Effector memory CD8-positive, alpha-beta T cell (primary cell): ENCODE measurements around the gene RTEL1.

Source experiments
- ATAC-seq: fragments of 150-1000 bp; cut with Tn5 transposase; replicated peaks from 2 replicates; pipeline ENCODE4 v1.10.0; 2021; ENCODE audit warnings: mild to moderate bottlenecking, moderate library complexity
- DNase-seq, 3 experiments: peaks; one replicate each; pipeline ENCODE4 v3.0.0; 2021
- H3K27ac Mint-ChIP-seq, 2 donors: one replicate each; pipeline ENCODE4 v1.8.0; 2022; ENCODE audit warnings: mild to moderate bottlenecking in 2 of 2, mixed read lengths in 2 of 2, moderate library complexity in 2 of 2
- H3K27me3 Mint-ChIP-seq, 2 donors: one replicate each; pipeline ENCODE4 v1.8.0; 2022; ENCODE audit warnings: mixed read lengths in 2 of 2
- H3K36me3 Mint-ChIP-seq: one replicate; pipeline ENCODE4 v1.8.0; 2022; ENCODE audit warnings: mild to moderate bottlenecking, moderate library complexity, mixed read lengths; ENCODE audit not compliant: insufficient read depth
- H3K4me1 Mint-ChIP-seq, 2 donors: one replicate each; pipeline ENCODE4 v1.8.0; 2022; ENCODE audit warnings: low read depth in 2 of 2, mixed read lengths in 2 of 2
- H3K4me3 Mint-ChIP-seq, 2 donors: one replicate each; pipeline ENCODE4 v1.8.0; 2022; ENCODE audit warnings: mild to moderate bottlenecking in 2 of 2, mixed read lengths in 2 of 2, moderate library complexity in 2 of 2
- H3K9me3 Mint-ChIP-seq, 2 donors: one replicate each; pipeline ENCODE4 v1.8.0; 2022; ENCODE audit warnings: mixed read lengths in 2 of 2

Gene RTEL1

GRCh38 chr20:63734111-63734945 lies 76.2 kb downstream of the RTEL1 start:
- peak overlapping the region in 1 of 2 donors; percentile 42 for H3K27ac Mint-ChIP-seq
- ATAC-seq (no peak), DNase-seq (no peak)
- H3K36me3 Mint-ChIP-seq: peaks cover 44% of the 10 kb centered on the region
- no peaks in the 10 kb centered on the region for H3K9me3 Mint-ChIP-seq
- H3K4me3 Mint-ChIP-seq: no peak overlapping the region
- H3K27me3 Mint-ChIP-seq: no peaks in the 10 kb centered on the region
- peaks cover 26 to 27% of the 10 kb centered on the region in 2 donors for H3K4me1 Mint-ChIP-seq

DNA sequence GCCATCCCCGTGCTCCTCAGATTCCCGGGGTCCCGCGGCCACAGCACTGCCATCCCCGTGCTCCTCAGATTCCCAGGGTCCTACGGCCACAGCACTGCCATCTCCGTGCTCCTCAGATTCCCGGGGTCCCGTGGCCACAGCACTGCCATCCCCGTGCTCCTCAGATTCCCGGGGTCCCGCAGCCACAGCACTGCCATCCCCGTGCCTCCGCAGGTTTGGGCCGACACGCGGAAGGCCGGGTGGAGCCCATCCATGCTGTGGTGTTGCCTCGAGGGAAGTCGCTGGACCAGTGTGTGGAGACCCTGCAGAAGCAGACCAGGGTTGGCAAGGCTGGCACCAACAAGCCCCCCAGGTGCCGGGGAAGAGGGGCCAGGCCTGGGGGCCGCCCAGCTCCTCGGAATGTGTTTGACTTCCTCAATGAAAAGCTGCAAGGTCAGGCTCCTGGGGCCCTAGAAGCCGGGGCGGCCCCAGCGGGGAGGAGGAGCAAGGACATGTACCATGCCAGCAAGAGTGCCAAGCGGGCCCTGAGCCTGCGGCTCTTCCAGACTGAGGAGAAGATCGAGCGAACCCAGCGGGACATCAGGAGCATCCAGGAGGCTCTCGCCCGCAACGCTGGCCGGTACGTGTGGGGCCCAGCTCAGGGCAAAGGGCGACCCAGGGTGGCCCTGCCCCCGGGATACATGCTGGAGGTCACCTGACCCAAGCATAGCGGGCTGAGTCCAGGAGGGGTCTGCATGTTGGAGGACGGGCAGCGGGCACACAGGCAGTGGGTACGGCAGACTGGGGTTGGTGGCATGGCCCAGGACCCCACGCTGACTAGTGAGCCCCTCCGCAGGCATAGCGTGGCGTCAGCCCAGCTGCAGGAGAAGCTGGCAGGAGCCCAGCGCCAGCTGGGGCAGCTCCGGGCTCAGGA lies 77.1 kb downstream of the RTEL1 start:
- H3K4me3 Mint-ChIP-seq: peak overlapping the region; percentile 81 to 86
- peak overlapping the region; percentile 41 to 83 for H3K27ac Mint-ChIP-seq
- ATAC-seq (no peak), DNase-seq (no peak)
- H3K4me1 Mint-ChIP-seq: peaks cover 22 to 23% of the 10 kb centered on the region in 2 donors
- H3K36me3 Mint-ChIP-seq: peaks cover 36% of the 10 kb centered on the region
- H3K27me3 Mint-ChIP-seq: no peaks in the 10 kb centered on the region
- no peaks in the 10 kb centered on the region for H3K9me3 Mint-ChIP-seq

DNA sequence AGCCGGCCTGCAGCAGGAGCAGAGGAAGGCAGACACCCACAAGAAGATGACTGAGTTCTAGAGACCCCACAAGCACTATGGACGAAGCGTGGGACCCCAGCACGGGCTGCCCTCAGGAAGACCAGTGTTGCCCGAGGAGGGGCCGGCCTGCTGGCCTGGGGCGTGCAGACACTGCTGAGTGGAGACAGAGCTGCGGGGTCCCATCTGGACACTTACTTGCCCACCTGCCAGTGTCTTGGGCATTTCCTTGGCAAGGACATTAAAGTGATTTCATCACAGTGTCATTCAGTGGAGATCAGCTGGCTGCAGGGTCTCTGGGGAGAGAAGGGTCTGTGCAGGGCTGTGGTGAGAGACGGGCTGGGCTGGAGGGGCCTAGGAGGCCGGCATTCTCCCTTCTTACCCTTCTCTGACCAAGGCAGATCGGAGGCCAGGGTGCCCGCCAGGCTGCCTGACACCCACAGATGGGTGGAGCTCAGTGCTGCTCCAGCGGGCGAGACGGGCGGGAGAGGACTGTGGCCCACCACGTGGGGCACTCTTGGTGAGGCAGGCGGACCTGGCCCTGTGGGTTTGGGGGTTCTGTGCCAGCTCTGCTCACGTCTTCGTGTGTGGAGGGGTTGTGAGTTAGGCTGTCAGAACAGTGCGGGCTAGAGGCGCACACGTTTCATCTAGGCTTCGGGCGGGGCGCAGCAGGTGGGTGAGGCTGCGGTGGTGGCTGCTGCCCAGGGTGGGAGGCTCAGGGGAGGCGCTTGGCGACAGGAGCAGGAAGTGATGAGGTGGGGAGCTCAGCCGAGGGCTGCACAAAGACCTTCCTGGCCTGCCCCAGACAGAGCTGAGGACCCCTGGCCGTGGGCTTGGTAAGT lies 78.0 kb downstream of the RTEL1 start, which contains the start of gene LIME1:
Gene LIME1, plus strand, starts transcription at position 806 of the 860 bp plus-strand sequence. CDS start 886 bp downstream, outside the sequence.
- Mint-ChIP-seq H3K9me3 (no peaks in the 10 kb centered on the region), H3K4me1 (peaks cover 22 to 23% of the 10 kb centered on the region in 2 donors), H3K27me3 (no peaks in the 10 kb centered on the region), H3K36me3 (peaks cover 39% of the 10 kb centered on the region), H3K27ac (peak within 1 kb of the TSS; percentile 41 to 83), H3K4me3 (peak within 1 kb of the TSS; percentile 81 to 86)
- DNase-seq: peak; percentile 79 to 82 (median 79)
- ATAC-seq: peak; percentile 72

DNA sequence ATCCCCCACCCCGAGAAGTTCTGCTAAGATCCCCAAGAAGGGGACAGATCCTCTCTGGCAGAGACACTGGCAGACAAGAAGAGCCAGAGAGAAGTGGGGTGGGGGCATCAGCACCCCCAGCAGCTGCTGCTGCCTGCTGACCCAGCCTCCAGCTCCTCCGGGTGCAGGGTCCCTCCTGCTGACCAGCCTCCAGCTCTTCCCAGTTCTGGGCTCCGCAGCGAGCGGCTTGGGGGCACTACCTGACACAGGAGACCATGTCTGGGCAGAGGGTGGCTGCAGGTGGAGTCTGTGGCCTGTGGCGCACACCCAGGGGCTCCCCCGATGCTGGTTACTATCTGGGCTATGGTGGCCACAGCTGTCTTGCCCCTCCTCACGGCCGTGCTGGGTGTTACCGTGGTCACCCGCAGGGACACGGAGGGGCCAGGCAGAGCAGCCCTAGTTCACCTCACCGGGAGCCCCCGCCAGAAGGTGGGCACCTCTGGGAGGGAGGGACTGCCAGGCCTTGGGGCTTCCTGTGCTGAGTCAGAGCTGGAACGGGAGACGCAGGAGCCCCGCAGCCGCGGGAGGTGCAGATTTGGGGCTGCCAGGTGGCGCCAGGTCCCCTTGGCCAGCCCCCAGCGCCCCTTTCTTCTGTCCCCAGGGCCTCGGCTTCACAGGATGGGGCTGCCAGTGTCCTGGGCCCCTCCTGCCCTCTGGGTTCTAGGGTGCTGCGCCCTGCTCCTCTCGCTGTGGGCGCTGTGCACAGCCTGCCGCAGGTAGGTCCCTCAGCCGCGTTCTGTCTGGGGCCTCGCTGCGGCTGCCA lies 79.0 kb downstream of the RTEL1 start:
- Mint-ChIP-seq H3K4me3 (peak overlapping the region; percentile 81 to 86), H3K36me3 (peaks cover 43% of the 10 kb centered on the region), H3K9me3 (no peaks in the 10 kb centered on the region), H3K4me1 (peaks cover 22 to 24% of the 10 kb centered on the region in 2 donors), H3K27ac (peak overlapping the region; percentile 41 to 83), H3K27me3 (no peaks in the 10 kb centered on the region)
- DNase-seq: peak; percentile 50 to 59 (median 53)
- ATAC-seq: peak; percentile 38

- H3K4me3 Mint-ChIP-seq: peak overlapping the region; percentile 81 to 86
- DNase-seq (no peak), ATAC-seq (no peak)
- no peak overlapping the region for H3K27ac Mint-ChIP-seq
- H3K36me3 Mint-ChIP-seq: peaks cover 43% of the 10 kb centered on the region
- H3K27me3 Mint-ChIP-seq: no peaks in the 10 kb centered on the region
- H3K4me1 Mint-ChIP-seq: peaks cover 22 to 24% of the 10 kb centered on the region in 2 donors
- H3K9me3 Mint-ChIP-seq: no peaks in the 10 kb centered on the region
Observed at GRCh38 chr20:63737695-63737944, 79.5 kb downstream of the RTEL1 start.

GRCh38 chr20:63737945-63738686 lies 80.0 kb downstream of the RTEL1 start:
- peak overlapping the region in 1 of 2 donors; percentile 20 for H3K27ac Mint-ChIP-seq
- ATAC-seq: no peak
- no peaks in the 10 kb centered on the region for H3K27me3 Mint-ChIP-seq
- peak overlapping the region; percentile 81 to 86 for H3K4me3 Mint-ChIP-seq
- H3K9me3 Mint-ChIP-seq: no peaks in the 10 kb centered on the region
- DNase-seq: peak in 1 of 3 experiments; percentile 35
- H3K36me3 Mint-ChIP-seq: peaks cover 45% of the 10 kb centered on the region
- peaks cover 22 to 24% of the 10 kb centered on the region in 2 donors for H3K4me1 Mint-ChIP-seq

DNA sequence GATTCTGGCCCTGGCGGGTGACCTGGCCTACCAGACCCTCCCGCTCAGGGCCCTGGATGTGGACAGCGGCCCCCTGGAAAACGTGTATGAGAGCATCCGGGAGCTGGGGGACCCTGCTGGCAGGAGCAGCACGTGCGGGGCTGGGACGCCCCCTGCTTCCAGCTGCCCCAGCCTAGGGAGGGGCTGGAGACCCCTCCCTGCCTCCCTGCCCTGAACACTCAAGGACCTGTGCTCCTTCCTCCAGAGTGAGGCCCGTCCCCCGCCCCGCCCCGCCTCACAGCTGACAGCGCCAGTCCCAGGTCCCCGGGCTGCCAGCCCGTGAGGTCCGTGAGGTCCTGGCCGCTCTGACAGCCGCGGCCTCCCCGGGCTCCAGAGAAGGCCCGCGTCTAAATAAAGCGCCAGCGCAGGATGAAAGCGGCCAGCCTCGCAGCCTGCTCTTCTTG lies 80.6 kb downstream of the RTEL1 start:
- Mint-ChIP-seq H3K9me3 (no peaks in the 10 kb centered on the region), H3K27me3 (no peaks in the 10 kb centered on the region), H3K36me3 (peaks cover 47% of the 10 kb centered on the region), H3K4me3 (peak overlapping the region; percentile 81 to 86), H3K4me1 (peaks cover 19 to 21% of the 10 kb centered on the region in 2 donors), H3K27ac (peak overlapping the region in 1 of 2 donors; percentile 20)
- ATAC-seq (no peak), DNase-seq (peak; percentile 33 to 40 (median 35))

- Mint-ChIP-seq H3K27ac (peak within 1 kb of the TSS in 1 of 2 donors; percentile 20), H3K9me3 (no peaks in the 10 kb centered on the region), H3K4me3 (peak within 1 kb of the TSS; percentile 81 to 86), H3K4me1 (peaks cover 14 to 18% of the 10 kb centered on the region in 2 donors), H3K27me3 (no peaks in the 10 kb centered on the region), H3K36me3 (peaks cover 47% of the 10 kb centered on the region)
- DNase-seq (peak; percentile 47 to 53 (median 49)), ATAC-seq (peak; percentile 19)
Observed at GRCh38 chr20:63739130-63740069, 81.3 kb downstream of the RTEL1 start, which contains the start of gene SLC2A4RG. Gene SLC2A4RG, plus strand, starts transcription at chr20:63739776. Its CDS starts 137 bp downstream, at chr20:63739913.

- peaks cover 45% of the 10 kb centered on the region for H3K36me3 Mint-ChIP-seq
- ATAC-seq: peak; percentile 6
- peaks cover 13 to 18% of the 10 kb centered on the region in 2 donors for H3K4me1 Mint-ChIP-seq
- H3K27ac Mint-ChIP-seq: no peak overlapping the region
- DNase-seq: peak; percentile 33 to 46 (median 41)
- peak overlapping the region; percentile 61 to 67 for H3K4me3 Mint-ChIP-seq
- H3K27me3 Mint-ChIP-seq: no peaks in the 10 kb centered on the region
- H3K9me3 Mint-ChIP-seq: no peaks in the 10 kb centered on the region
Observed at GRCh38 chr20:63740070-63740626, 82.0 kb downstream of the RTEL1 start.

- H3K4me1 Mint-ChIP-seq: peaks cover 6 to 15% of the 10 kb centered on the region in 2 donors
- H3K27ac Mint-ChIP-seq: peak overlapping the region in 1 of 2 donors; percentile 49
- H3K9me3 Mint-ChIP-seq: no peaks in the 10 kb centered on the region
- peak; percentile 13 for ATAC-seq
- H3K4me3 Mint-ChIP-seq: peak overlapping the region; percentile 61 to 67
- peak; percentile 34 to 47 (median 45) for DNase-seq
- H3K36me3 Mint-ChIP-seq: peaks cover 40% of the 10 kb centered on the region
- no peaks in the 10 kb centered on the region for H3K27me3 Mint-ChIP-seq
Observed at GRCh38 chr20:63740627-63741353, 82.7 kb downstream of the RTEL1 start.
